HCT116 (cell line): ENCODE results near the gene ZBTB2. TPM values are rescaled to one million over a fixed set of nuclear protein-coding genes. Genes with fewer than 3 reads are reported as not detected.

ENCODE experiments used
- ATAC-seq: fragments of 200-7000 bp; cut with Tn5 transposase; 2 replicates; pipeline ENCODE4 v1.9.1; 2020; ENCODE audit warnings: mild to moderate bottlenecking, moderate library complexity
- BruUV-seq: library from RNA; stranded (reverse); fragments of 400-500 nt; replicated peaks from 2 replicates; lab custom pipeline; 2021; lab: Mats Ljungman, UMichigan
- CTCF ChIA-PET: fragments of 300-600 bp; sonication (Branson Sonifier 250); formaldehyde crosslinking; loops from one replicate; lab custom pipeline; 2021; ENCODE audit warnings: antibody characterized with exemption; lab: Charles Lee
- POLR2A ChIA-PET: fragments of 300-600, 350-600 bp; sonication (Branson Sonifier 250); formaldehyde crosslinking; loops from one replicate; lab custom pipeline; 2021; ENCODE audit warnings: antibody characterized with exemption; lab: Charles Lee
- RAD21 ChIA-PET, 2 experiments: fragments of 300-600 bp; sonication (Branson Sonifier 250); formaldehyde crosslinking; loops; one replicate each; lab custom pipeline; 2023; ENCODE audit warnings: low total read pairs in 2 of 2; ENCODE audit not compliant: uncharacterized antibody in 2 of 2, unreplicated experiment in 2 of 2, low non-redundant PET in 1 of 2; lab: Charles Lee
- DNase-seq: peaks from one replicate; pipeline ENCODE4 v3.0.0-alpha.2; 2010; ENCODE audit warnings: low read depth, low spot score
- H2AFZ ChIP-seq: fragments of 200-600 bp; shearing (Covaris generic), sonication (generic); 2 replicates; pipeline ENCODE4 v1.6.1; 2017; ENCODE audit warnings: low read depth, mixed run types, mixed read lengths, antibody characterized with exemption, low read length; ENCODE audit not compliant: poor library complexity, severe bottlenecking
- H3K27ac ChIP-seq: 2 replicates; pipeline ENCODE4 v1.5.1; 2012; ENCODE audit warnings: low read depth, low read length
- H3K27me3 ChIP-seq: fragments of 200-600 bp; sonication (generic); 2 replicates; pipeline ENCODE4 v1.6.1; 2016; ENCODE audit warnings: mixed run types, low read length, mixed read lengths; ENCODE audit not compliant: insufficient read depth
- H3K36me3 ChIP-seq, 2 experiments: fragments of 200-500 bp in 1 of 2; fragments of 200-600 bp in 1 of 2; sonication (Bioruptor generic) in 1 of 2; sonication (generic) in 1 of 2; 2 replicates each; pipeline versions ENCODE4 v1.5.1 to v1.6.1; 2014 to 2016; ENCODE audit warnings: low read length in 2 of 2, inconsistent platforms in 1 of 2, mixed read lengths in 1 of 2, mixed run types in 1 of 2; ENCODE audit not compliant: insufficient read depth in 2 of 2, control insufficient read depth in 1 of 2
- H3K4me1 ChIP-seq, 2 experiments: fragments of 200-600 bp in 1 of 2; sonication (generic) in 1 of 2; 2 replicates each; pipeline versions ENCODE4 v1.5.1 to v1.6.1; 2012 to 2017; ENCODE audit warnings: low read length in 2 of 2, inconsistent platforms in 1 of 2, mild to moderate bottlenecking in 1 of 2, mixed read lengths in 1 of 2, mixed run types in 1 of 2, moderate library complexity in 1 of 2; ENCODE audit not compliant: insufficient read depth in 2 of 2, control insufficient read depth in 1 of 2
- H3K4me2 ChIP-seq: fragments of 200-600 bp; sonication (generic); 2 replicates; pipeline ENCODE4 v1.6.1; 2017; ENCODE audit warnings: mixed run types, low read length, mixed read lengths
- H3K4me3 ChIP-seq, 2 experiments: fragments of 200-600 bp in 1 of 2; sonication (generic) in 1 of 2; replicated peaks in 1 of 2; 2 replicates each; pipeline ENCODE4 v1.5.1; 2011 to 2016; ENCODE audit warnings: low read length in 2 of 2, control low read depth in 1 of 2, low read depth in 1 of 2, mild to moderate bottlenecking in 1 of 2, mixed read lengths in 1 of 2, mixed run types in 1 of 2
- H3K79me2 ChIP-seq: fragments of 200-600 bp; sonication (generic); 2 replicates; pipeline ENCODE4 v1.6.1; 2017; ENCODE audit warnings: mild to moderate bottlenecking, mixed run types, low read length, moderate library complexity, mixed read lengths; ENCODE audit not compliant: insufficient read depth
- H3K9ac ChIP-seq: fragments of 200-600 bp; sonication (generic); 2 replicates; pipeline ENCODE4 v1.6.1; 2016; ENCODE audit warnings: low read length, mixed read lengths
- H3K9me2 ChIP-seq: fragments of 200-600 bp; sonication (generic), shearing (Covaris generic); 2 replicates; pipeline ENCODE4 v1.6.1; 2017; ENCODE audit warnings: mixed run types, mild to moderate bottlenecking, moderate library complexity; ENCODE audit not compliant: insufficient read depth
- H3K9me3 ChIP-seq, 2 experiments: fragments of 200-500 bp in 1 of 2; fragments of 200-600 bp in 1 of 2; sonication (Bioruptor generic) in 1 of 2; sonication (generic) in 1 of 2; 2 replicates each; pipeline ENCODE4 v1.6.1; 2014 to 2017; ENCODE audit warnings: low read length in 2 of 2, mixed read lengths in 2 of 2, inconsistent platforms in 1 of 2, low read depth in 1 of 2, mild to moderate bottlenecking in 1 of 2, mixed run types in 1 of 2, moderate library complexity in 1 of 2; ENCODE audit not compliant: control insufficient read depth in 1 of 2, insufficient read depth in 1 of 2
- H4K20me1 ChIP-seq: fragments of 200-600 bp; sonication (generic), shearing (Covaris generic); 2 replicates; pipeline ENCODE4 v1.6.1; 2017; ENCODE audit warnings: mixed run types, mild to moderate bottlenecking, moderate library complexity; ENCODE audit not compliant: insufficient read depth
- ELF1 ChIP-seq: IDR thresholded peaks from 2 replicates; pipeline ENCODE4 v1.6.1; 2012; ENCODE audit warnings: low read depth, borderline replicate concordance
- RAD21 ChIP-seq: IDR thresholded peaks from 2 replicates; pipeline ENCODE4 v1.6.1; 2012; ENCODE audit warnings: low read depth, mild to moderate bottlenecking
- SRF ChIP-seq: IDR thresholded peaks from 2 replicates; pipeline ENCODE4 v1.6.1; 2012; ENCODE audit warnings: low read depth
- TCF7L2 ChIP-seq: IDR thresholded peaks from 2 replicates; pipeline ENCODE4 v1.7.0; 2011; ENCODE audit warnings: borderline replicate concordance, inconsistent platforms; ENCODE audit not compliant: insufficient read depth, insufficient read length; ENCODE audit errors: extremely low read depth
- intact Hi-C: fragments of 100-400 bp; cut with micrococcal nuclease; formaldehyde crosslinking; loops from 2 replicates; pipeline ENCODE4 v1.10.0; 2022
- total RNA-seq: library from RNA; stranded (reverse); gene quantifications from one replicate; pipeline ENCODE4 v1.2.1, GENCODE V29; 2021; ENCODE audit not compliant: unreplicated experiment
- TF ChIP-seq, protein P1 (sequence below), 3 experiments: fragments of 200-600 bp in 1 of 3; sonication (generic) in 1 of 3; IDR thresholded peaks in 2 of 3; conservative IDR thresholded peaks in 1 of 3; 2 replicates each; pipeline ENCODE4 v1.5.1; 2012 to 2017; ENCODE audit warnings: low read depth in 2 of 3, low read length in 2 of 3, antibody characterized with exemption in 1 of 3, borderline replicate concordance in 1 of 3, control low read depth in 1 of 3, mild to moderate bottlenecking in 1 of 3, mixed read lengths in 1 of 3, mixed run types in 1 of 3, moderate library complexity in 1 of 3; ENCODE audit not compliant: insufficient read depth in 1 of 3

ZBTB2 gene
- total RNA-seq, 1 experiment from 2014 or later, result 12.5 TPM

DNA sequence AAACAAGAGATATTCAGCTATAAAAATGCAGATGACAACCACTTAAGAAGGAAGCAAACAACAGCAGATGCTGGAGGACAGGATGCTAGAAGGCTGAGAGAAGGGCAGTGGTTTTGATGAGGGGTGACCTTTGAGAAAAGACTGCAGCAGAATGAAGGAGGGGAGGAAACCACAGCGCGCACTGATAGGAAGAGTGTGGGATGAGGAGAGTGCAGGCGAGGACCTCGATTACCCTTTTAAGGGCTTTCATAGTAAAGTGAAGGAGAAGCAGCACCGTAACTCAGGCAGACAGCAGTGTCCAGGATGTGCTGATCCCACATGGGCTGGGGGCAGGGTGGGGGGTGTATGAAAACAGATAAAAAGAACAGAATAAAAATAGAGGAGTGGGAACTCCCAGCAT lies 19.2 kb downstream of the ZBTB2 start:
- no TSS peak for BruUV-seq
- Histone ChIP-seq H3K4me1 (peaks cover 21 to 30% of the 10 kb centered on the region in 2 experiments), H4K20me1 (no peaks in the 10 kb centered on the region), H3K36me3 (peaks cover 0 to 9% of the 10 kb centered on the region in 2 experiments; a peak in 1 of 4 replicates), H3K9ac (no peak overlapping the region), H3K4me2 (no peak overlapping the region), H3K4me3 (no peak overlapping the region), H3K79me2 (peaks cover 38% of the 10 kb centered on the region), H3K27ac (no peak overlapping the region), H3K9me3 (no peaks in the 10 kb centered on the region), H3K27me3 (no peaks in the 10 kb centered on the region), H2AFZ (no peak overlapping the region), H3K9me2 (no peaks in the 10 kb centered on the region)
- DNase-seq, result no peak
- RAD21 ChIA-PET, result no interaction called here
- CTCF ChIA-PET, result no interaction called here
- no peak for TF ChIP-seq ELF1
- no peak for TF ChIP-seq SRF
- TF ChIP-seq TCF7L2, result no peak
- TF ChIP-seq, protein P1, sequence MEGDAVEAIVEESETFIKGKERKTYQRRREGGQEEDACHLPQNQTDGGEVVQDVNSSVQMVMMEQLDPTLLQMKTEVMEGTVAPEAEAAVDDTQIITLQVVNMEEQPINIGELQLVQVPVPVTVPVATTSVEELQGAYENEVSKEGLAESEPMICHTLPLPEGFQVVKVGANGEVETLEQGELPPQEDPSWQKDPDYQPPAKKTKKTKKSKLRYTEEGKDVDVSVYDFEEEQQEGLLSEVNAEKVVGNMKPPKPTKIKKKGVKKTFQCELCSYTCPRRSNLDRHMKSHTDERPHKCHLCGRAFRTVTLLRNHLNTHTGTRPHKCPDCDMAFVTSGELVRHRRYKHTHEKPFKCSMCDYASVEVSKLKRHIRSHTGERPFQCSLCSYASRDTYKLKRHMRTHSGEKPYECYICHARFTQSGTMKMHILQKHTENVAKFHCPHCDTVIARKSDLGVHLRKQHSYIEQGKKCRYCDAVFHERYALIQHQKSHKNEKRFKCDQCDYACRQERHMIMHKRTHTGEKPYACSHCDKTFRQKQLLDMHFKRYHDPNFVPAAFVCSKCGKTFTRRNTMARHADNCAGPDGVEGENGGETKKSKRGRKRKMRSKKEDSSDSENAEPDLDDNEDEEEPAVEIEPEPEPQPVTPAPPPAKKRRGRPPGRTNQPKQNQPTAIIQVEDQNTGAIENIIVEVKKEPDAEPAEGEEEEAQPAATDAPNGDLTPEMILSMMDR (IDR thresholded peaks at IDR 0.05 in 2 of 3, conservative IDR thresholded peaks at IDR 0.05 in 1 of 3; ENCODE audit: borderline replicate concordance in 1 of 3, insufficient read depth in 1 of 3, low read depth in 2 of 3, low read length in 2 of 3), result no peak
- POLR2A ChIA-PET, result no interaction called here
- intact Hi-C loops, result no loop called here
- no peak for ATAC-seq

DNA sequence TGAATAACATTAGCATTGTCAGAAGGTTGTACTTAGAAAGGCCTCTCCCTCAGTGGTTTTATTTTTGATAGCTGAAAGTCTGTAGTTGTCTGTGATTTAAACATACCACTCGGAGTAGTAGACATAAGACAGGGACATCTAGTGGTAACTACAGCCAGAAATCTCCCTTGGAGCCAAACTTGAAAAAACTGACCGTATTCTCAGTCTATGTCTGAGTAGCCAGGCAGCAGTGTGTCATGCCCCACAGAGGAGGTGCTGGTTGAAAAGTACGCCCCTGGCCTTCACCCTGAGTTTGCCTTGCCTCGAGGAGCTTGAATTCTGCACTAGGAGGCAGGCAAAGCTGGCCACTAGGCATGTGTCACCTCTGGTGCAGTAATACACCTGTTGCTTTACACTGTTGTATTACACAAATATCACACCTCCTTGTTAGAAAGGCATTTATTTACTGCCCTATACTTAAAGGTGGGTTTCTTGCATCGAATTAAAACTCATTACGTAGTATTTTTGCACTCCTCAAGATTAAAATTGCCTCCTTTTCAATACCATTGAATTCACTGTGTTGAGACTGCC lies 20.8 kb downstream of the ZBTB2 start:
- CTCF ChIA-PET, result interaction anchor here (0.6 to 1.7 kb wide), 3 partner anchors 12 to 479 kb away, joined by 3 to 10 read pairs (median 5); no protein-coding TSS in a partner anchor
- no peak overlapping the region for H3K9ac ChIP-seq
- H3K4me1 ChIP-seq, result peaks cover 18% of the 10 kb centered on the region in 2 experiments
- peaks cover 5 to 22% of the 10 kb centered on the region in 2 experiments; a peak in 1 of 4 replicates for H3K36me3 ChIP-seq
- H3K27ac ChIP-seq, result no peak overlapping the region
- no peak overlapping the region for H3K4me2 ChIP-seq
- H3K27me3 ChIP-seq, result no peaks in the 10 kb centered on the region
- no peaks in the 10 kb centered on the region for H3K9me2 ChIP-seq
- no peak overlapping the region for H2AFZ ChIP-seq
- no peaks in the 10 kb centered on the region for H4K20me1 ChIP-seq
- RAD21 ChIA-PET, result no interaction called here
- DNase-seq (no peak), ATAC-seq (peak; percentile 58)
- H3K9me3 ChIP-seq, result no peaks in the 10 kb centered on the region
- H3K79me2 ChIP-seq, result peaks cover 23% of the 10 kb centered on the region
- BruUV-seq, result no TSS peak
- POLR2A ChIA-PET, result no interaction called here
- TF ChIP-seq SRF (no peak), RAD21 (peak; percentile 56)
- TF ChIP-seq, protein P1 (IDR thresholded peaks at IDR 0.05 in 2 of 3, conservative IDR thresholded peaks at IDR 0.05 in 1 of 3; ENCODE audit: borderline replicate concordance in 1 of 3, insufficient read depth in 1 of 3, low read depth in 2 of 3, low read length in 2 of 3), result peak; percentile 24 to 50 (median 40); a peak in 5 of 6 replicates
- intact Hi-C loops, result no loop called here
- no peak overlapping the region for H3K4me3 ChIP-seq
